HEK293 (cell line): ENCODE results near the gene LLGL2.

ENCODE experiments used
- CTCF ChIA-PET: fragments of 350-600 bp; formaldehyde crosslinking; extraction: SDS; loops from one replicate; lab custom pipeline; 2021; ENCODE audit warnings: antibody characterized with exemption; lab: Yijun Ruan, JAX
- POLR2A ChIA-PET: fragments of 300-600 bp; formaldehyde crosslinking; extraction: SDS; loops from one replicate; lab custom pipeline; 2020; ENCODE audit warnings: antibody characterized with exemption, inconsistent platforms; lab: Yijun Ruan, JAX
- H3K27ac ChIP-seq: fragments of 200-500 bp; sonication (Bioruptor generic); 2 replicates; pipeline ENCODE4 v1.5.1; 2014; ENCODE audit warnings: low read depth, low read length, control low read depth, inconsistent platforms; ENCODE audit errors: extremely low read depth
- H3K36me3 ChIP-seq, 2 experiments: fragments of 200-500 bp in 1 of 2; sonication (Bioruptor generic) in 1 of 2; 1 replicate in 1 of 2; 2 replicates in 1 of 2; pipeline ENCODE4 v1.5.1; 2014 to 2017; ENCODE audit warnings: inconsistent platforms in 2 of 2, low read length in 2 of 2; ENCODE audit not compliant: control insufficient read depth in 2 of 2, insufficient read depth in 1 of 2
- H3K4me1 ChIP-seq: fragments of 200-500 bp; sonication (Bioruptor generic); 2 replicates; pipeline ENCODE4 v1.5.1; 2014; ENCODE audit warnings: mild to moderate bottlenecking, low read length, inconsistent platforms; ENCODE audit not compliant: control insufficient read depth, insufficient read depth
- H3K4me3 ChIP-seq: 2 replicates; pipeline ENCODE4 v1.5.1; 2011; ENCODE audit warnings: low read depth, mild to moderate bottlenecking, control low read depth, low read length, moderate library complexity
- H3K9me3 ChIP-seq: fragments of 200-500 bp; sonication (Bioruptor generic); 2 replicates; pipeline ENCODE4 v1.5.1; 2014; ENCODE audit warnings: low read depth, low read length, inconsistent platforms; ENCODE audit not compliant: control insufficient read depth, insufficient read depth
- SCRT1 ChIP-seq: fragments of 450-650 bp; formaldehyde crosslinking; IDR thresholded peaks from 2 replicates; pipeline ENCODE4 v1.5.1; 2016; ENCODE audit warnings: missing biosample characterization, missing genetic modification characterization, borderline replicate concordance
- ZBTB48 ChIP-seq: fragments of 450-650 bp; formaldehyde crosslinking; IDR thresholded peaks from 2 replicates; pipeline ENCODE4 v1.5.1; 2016; ENCODE audit warnings: missing biosample characterization, missing genetic modification characterization
- ZNF10 ChIP-seq: fragments of 450-650 bp; formaldehyde crosslinking; IDR thresholded peaks from 2 replicates; pipeline ENCODE4 v1.5.1; 2017; ENCODE audit warnings: missing biosample characterization, missing genetic modification characterization
- ZNF560 ChIP-seq: fragments of 450-650 bp; formaldehyde crosslinking; IDR thresholded peaks from 2 replicates; pipeline ENCODE4 v1.5.1; 2017; ENCODE audit warnings: missing biosample characterization, missing genetic modification characterization, borderline replicate concordance
- ZNF626 ChIP-seq: fragments of 450-650 bp; sonication (Bioruptor Pico); formaldehyde crosslinking; IDR thresholded peaks from 2 replicates; pipeline ENCODE4 v1.5.1; 2018; ENCODE audit warnings: missing biosample characterization, missing genetic modification characterization, inconsistent platforms
- ZNF785 ChIP-seq: fragments of 450-650 bp; formaldehyde crosslinking; IDR thresholded peaks from 2 replicates; pipeline ENCODE4 v1.5.1; 2016; ENCODE audit warnings: missing biosample characterization, missing genetic modification characterization
- TF ChIP-seq, protein P1 (sequence below): fragments of 450-650 bp; formaldehyde crosslinking; conservative IDR thresholded peaks from 2 replicates; pipeline ENCODE4 v1.5.1; 2016; ENCODE audit warnings: low read depth, missing biosample characterization, missing genetic modification characterization
- TF ChIP-seq, protein P2 (sequence below): fragments of 450-650 bp; formaldehyde crosslinking; IDR thresholded peaks from 2 replicates; pipeline ENCODE4 v1.5.1; 2016; ENCODE audit warnings: missing biosample characterization, missing genetic modification characterization, borderline replicate concordance
- TF ChIP-seq, protein P3 (sequence below): fragments of 450-650 bp; formaldehyde crosslinking; IDR thresholded peaks from 2 replicates; pipeline ENCODE4 v1.5.1; 2017; ENCODE audit warnings: missing biosample characterization, missing genetic modification characterization

Gene LLGL2

DNA sequence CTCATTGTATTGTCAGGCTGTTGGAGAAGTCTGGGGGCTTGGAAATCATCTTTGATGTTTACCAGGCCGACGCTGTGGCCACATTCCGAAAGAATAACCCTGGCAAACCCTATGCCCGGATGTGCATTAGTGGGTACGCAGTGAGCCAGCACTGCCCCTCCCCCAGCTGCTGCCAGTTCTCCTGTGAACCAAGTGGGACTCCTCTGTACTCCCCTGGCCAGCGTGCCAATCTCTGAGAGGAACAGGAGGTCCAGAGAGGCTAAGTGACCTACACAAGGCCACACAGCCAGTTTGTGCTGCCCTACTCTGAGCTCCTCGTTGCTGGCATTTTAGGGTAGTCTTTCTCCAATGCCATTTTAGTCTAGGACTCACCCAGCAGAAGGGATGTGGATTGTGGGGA, 1.9 kb upstream of the LLGL2 start:
- Histone ChIP-seq H3K4me3 (no peak overlapping the region), H3K9me3 (no peaks in the 10 kb centered on the region), H3K27ac (no peak overlapping the region), H3K36me3 (peaks cover 13 to 51% of the 10 kb centered on the region in 2 experiments; a peak in 2 of 3 replicates), H3K4me1 (peaks cover 5% of the 10 kb centered on the region)
- TF ChIP-seq ZNF560 (no peak), ZNF785 (tag by site-specific recombination) (no peak), ZNF626 (tag by site-specific recombination) (no peak)
- TF ChIP-seq, protein P1, sequence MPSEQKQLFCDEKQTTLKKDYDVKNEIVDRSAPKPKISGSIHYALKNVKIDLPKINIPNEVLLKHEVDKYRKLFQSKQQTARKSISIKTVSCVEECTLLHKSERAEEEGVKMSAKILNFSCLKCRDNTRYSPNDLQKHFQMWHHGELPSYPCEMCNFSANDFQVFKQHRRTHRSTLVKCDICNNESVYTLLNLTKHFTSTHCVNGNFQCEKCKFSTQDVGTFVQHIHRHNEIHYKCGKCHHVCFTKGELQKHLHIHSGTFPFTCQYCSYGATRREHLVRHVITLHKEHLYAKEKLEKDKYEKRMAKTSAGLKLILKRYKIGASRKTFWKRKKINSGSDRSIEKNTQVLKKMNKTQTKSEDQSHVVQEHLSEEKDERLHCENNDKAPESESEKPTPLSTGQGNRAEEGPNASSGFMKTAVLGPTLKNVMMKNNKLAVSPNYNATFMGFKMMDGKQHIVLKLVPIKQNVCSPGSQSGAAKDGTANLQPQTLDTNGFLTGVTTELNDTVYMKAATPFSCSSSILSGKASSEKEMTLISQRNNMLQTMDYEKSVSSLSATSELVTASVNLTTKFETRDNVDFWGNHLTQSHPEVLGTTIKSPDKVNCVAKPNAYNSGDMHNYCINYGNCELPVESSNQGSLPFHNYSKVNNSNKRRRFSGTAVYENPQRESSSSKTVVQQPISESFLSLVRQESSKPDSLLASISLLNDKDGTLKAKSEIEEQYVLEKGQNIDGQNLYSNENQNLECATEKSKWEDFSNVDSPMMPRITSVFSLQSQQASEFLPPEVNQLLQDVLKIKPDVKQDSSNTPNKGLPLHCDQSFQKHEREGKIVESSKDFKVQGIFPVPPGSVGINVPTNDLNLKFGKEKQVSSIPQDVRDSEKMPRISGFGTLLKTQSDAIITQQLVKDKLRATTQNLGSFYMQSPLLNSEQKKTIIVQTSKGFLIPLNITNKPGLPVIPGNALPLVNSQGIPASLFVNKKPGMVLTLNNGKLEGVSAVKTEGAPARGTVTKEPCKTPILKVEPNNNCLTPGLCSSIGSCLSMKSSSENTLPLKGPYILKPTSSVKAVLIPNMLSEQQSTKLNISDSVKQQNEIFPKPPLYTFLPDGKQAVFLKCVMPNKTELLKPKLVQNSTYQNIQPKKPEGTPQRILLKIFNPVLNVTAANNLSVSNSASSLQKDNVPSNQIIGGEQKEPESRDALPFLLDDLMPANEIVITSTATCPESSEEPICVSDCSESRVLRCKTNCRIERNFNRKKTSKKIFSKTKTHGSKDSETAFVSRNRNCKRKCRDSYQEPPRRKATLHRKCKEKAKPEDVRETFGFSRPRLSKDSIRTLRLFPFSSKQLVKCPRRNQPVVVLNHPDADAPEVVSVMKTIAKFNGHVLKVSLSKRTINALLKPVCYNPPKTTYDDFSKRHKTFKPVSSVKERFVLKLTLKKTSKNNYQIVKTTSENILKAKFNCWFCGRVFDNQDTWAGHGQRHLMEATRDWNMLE (tag by site-specific recombination), result no peak
- TF ChIP-seq, protein P2, sequence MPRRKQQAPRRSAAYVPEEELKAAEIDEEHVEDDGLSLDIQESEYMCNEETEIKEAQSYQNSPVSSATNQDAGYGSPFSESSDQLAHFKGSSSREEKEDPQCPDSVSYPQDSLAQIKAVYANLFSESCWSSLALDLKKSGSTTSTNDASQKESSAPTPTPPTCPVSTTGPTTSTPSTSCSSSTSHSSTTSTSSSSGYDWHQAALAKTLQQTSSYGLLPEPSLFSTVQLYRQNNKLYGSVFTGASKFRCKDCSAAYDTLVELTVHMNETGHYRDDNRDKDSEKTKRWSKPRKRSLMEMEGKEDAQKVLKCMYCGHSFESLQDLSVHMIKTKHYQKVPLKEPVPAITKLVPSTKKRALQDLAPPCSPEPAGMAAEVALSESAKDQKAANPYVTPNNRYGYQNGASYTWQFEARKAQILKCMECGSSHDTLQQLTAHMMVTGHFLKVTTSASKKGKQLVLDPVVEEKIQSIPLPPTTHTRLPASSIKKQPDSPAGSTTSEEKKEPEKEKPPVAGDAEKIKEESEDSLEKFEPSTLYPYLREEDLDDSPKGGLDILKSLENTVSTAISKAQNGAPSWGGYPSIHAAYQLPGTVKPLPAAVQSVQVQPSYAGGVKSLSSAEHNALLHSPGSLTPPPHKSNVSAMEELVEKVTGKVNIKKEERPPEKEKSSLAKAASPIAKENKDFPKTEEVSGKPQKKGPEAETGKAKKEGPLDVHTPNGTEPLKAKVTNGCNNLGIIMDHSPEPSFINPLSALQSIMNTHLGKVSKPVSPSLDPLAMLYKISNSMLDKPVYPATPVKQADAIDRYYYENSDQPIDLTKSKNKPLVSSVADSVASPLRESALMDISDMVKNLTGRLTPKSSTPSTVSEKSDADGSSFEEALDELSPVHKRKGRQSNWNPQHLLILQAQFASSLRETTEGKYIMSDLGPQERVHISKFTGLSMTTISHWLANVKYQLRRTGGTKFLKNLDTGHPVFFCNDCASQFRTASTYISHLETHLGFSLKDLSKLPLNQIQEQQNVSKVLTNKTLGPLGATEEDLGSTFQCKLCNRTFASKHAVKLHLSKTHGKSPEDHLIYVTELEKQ (tag by site-specific recombination), result no peak
- CTCF ChIA-PET, result interaction anchor here (0.7 to 2.8 kb wide), 8 partner anchors 7 to 110 kb away, joined by 3 to 11 read pairs (median 3); partner anchors contain the start of genes SMIM5 and TSEN54
- POLR2A ChIA-PET, result interaction anchor here (0.5 to 2.2 kb wide), 6 partner anchors 7 to 386 kb away, joined by 3 to 35 read pairs (median 5); partner anchors contain the start of gene TSEN54

DNA sequence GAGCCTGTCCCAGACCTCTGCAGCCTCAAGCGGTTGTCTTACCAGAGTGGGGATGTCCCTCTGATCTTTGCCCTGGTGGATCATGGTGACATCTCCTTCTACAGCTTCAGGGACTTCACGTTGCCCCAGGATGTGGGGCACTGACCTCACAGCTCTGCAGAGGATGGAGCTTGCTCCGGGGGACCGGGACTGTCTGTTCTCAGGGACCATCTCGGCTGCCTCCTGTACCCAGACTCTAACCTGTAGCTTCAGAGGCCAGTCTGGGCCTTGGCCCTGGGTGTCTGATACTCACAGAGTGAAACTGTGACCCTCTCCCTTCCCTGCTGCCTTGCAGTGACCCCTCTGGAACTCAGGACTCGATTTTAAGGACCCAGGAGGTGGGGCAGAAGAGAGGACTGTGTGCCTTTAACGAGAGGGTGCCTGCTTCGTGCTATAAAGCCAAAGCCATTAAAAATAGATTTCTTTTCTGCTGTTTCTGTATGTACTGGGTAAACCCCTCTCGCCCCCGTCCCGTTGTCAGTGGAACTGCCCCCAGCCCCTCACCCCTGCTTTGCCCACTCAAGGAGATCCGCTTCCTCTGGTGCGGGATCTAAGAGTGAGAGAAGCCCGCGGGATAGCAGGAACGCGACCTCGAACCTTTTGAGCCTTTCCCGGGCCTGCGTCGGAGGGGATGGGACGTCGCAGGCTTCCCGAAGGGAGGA, 1.1 kb upstream of the LLGL2 start:
- ChIA-PET CTCF (interaction anchor here (0.6 to 2.8 kb wide), 11 partner anchors 8 to 226 kb away, joined by 3 to 11 read pairs (median 4); partner anchors contain the start of gene TSEN54), POLR2A (interaction anchor here (0.5 to 2.2 kb wide), 18 partner anchors 8 to 387 kb away, joined by 3 to 35 read pairs (median 4); partner anchors contain the start of gene TSEN54)
- TF ChIP-seq SCRT1 (0 out of 2 replicates have a peak, but pooled peaks have one; percentile 10), ZNF10 (tag by site-specific recombination) (no peak), ZBTB48 (tag by site-specific recombination) (peak; percentile 67)
- TF ChIP-seq, protein P3, sequence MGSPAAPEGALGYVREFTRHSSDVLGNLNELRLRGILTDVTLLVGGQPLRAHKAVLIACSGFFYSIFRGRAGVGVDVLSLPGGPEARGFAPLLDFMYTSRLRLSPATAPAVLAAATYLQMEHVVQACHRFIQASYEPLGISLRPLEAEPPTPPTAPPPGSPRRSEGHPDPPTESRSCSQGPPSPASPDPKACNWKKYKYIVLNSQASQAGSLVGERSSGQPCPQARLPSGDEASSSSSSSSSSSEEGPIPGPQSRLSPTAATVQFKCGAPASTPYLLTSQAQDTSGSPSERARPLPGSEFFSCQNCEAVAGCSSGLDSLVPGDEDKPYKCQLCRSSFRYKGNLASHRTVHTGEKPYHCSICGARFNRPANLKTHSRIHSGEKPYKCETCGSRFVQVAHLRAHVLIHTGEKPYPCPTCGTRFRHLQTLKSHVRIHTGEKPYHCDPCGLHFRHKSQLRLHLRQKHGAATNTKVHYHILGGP, result no peak
- Histone ChIP-seq H3K4me1 (peaks cover 5% of the 10 kb centered on the region), H3K9me3 (no peaks in the 10 kb centered on the region), H3K27ac (peak overlapping the region; percentile 61), H3K4me3 (peak overlapping the region; percentile 54), H3K36me3 (peaks cover 12 to 43% of the 10 kb centered on the region in 2 experiments; a peak in 2 of 3 replicates)
